Stimulated activated CD4-positive, alpha-beta T cell treated with anti-CD3 and anti-CD28 coated beads, Interleukin-1b, Interleukin-23, amount 100 ng/mL, for 4 hours (primary cell): ENCODE data around the gene MICALL1.

Source experiments
- DNase-seq, 2 donors: peaks; one replicate each; pipeline ENCODE4 v3.0.0-alpha.2; 2020; ENCODE audit warnings: low read depth in 2 of 2

MICALL1 gene

GRCh38 chr22:37906364-37907008 is 389 bp downstream of the MICALL1 start:
- DNase-seq: peak in 1 of 2 donors; percentile 21

DNA sequence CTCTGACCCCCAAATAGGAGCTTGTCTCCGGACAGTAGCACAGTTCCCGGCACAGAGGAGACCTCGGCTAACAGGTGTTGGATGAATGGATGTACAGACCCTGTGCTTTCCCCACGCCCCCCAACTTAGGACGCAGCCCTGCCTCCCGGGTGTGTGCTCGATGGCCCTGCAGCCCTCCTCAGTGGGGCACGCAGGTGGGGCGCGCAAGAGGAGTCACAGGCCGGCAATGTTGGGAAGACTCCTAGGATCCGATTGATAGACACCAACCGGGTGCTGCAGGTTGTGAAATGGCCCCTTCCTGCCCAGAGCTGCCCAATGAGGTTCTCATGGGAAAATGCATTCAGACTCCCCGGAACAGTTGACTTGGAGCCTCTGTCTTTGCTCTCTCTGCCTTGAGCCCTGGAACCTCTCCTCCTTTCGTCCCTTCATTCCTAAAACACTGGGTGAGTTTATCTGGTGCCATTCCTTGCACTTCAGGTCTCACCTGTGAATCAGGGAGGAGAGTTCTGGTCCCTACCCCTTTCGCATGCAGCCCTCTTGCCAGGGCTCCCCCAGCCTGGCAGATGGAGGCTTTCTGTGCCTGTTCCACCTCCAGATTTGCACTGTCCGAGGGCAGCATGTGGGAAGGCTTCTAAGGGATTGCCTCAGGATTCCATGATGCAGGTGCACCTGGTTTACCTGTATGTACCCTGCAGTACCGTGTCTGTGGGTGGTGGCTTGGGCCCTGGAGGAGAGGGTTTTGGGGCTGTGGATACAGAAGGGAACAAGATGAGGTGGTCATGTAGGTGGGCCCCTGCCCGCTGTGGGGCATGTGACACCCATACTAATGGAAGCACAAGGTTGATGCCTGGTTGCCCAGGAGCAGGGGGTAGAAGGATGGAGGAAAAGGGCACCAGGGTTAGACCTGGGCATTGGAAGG is 1.2 kb downstream of the MICALL1 start:
- DNase-seq: no peak

DNA sequence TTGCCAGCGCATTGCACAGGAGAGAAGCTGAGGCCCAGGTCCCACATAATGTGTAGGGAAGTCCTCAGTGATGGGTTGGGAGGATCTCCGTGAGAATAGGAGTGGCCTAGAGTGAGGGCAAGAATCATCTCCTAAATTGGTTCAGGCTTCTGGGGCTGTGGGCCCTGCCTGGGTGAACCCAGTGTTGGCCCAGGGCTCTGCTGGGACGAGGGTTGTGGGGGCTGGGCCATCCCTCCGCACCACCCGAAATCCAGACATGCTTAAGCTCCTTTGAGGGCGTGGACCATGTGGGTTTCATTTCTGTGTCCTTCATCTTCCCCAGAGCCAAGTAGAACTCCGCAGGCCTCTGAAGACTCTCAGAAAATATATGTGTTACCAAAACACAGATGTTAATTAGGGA is 3.7 kb downstream of the MICALL1 start:
- DNase-seq: no peak

DNA sequence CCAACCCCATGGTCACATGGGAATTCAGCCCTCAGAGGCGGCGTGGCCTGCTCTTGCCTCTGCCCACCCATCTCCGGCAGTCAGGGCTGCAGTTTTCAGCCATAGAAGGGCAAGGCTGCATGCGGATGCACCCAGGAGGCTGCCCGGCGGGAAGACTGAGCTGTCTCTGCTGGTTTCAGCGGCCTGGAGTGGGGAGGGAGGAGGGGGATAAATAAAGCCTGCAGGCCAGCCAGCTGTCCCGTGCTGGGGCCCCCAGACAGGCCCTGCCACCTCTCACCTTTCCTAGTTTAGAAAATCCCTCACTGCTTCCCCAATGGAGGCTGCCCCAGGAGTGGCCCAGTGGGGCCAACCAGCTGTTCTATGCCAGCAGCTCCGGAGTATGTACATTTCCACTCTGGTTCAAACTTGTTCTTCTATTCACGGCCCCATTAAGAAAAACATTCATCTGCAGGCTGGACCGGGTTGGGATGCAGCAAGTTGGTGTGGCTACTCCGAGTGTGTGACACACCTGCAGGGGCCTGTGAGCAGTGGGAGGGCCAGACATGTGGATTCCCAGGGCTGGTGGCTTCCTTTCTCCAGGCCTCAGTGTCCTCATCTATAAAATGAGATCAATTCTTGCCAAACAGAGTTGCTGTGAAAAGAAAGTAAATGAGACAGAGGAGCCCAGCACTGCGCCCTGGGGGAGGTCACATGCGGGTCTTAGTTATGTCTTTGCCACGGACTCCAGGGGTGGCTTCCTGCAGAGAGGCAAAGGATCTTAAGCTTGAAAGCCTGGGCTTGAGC is 5.0 kb downstream of the MICALL1 start:
- DNase-seq: no peak

DNA sequence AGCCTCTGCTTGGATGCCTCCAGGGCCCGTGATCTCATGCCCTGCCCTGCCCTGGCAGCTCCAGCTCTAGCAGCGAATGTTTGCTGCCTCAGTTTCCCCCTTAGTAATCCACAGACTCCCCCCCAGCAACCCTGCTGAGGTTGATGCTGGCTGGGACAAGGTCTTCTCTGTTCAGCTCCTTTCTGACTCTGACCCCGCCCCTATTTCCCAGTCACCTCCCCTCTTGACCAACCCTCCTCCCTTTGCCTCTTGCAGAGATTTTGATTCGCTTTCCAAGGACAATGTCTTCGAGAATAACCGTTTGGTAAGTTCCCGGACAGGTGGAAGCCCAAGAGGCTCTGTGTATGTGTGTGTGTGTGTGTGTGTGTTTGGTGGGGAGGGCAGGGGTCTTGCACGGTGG is 5.6 kb downstream of the MICALL1 start:
- no peak for DNase-seq

DNA sequence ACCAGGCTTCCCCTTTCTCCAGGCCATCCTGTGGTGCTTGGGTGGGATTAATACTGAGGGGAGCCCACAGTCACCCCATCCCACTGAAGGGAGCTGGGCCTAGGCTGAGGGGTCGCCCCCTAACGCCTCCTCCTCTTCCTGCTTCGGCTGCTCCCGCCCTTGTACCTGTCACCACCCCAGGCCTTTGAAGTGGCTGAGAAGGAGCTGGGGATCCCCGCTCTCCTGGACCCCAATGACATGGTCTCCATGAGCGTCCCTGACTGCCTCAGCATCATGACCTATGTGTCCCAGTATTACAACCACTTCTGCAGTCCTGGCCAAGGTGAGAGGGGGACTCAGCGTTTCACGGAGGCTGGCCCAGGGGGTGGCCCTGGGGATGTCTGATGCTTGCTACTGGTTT is 6.1 kb downstream of the MICALL1 start:
- DNase-seq: no peak

DNA sequence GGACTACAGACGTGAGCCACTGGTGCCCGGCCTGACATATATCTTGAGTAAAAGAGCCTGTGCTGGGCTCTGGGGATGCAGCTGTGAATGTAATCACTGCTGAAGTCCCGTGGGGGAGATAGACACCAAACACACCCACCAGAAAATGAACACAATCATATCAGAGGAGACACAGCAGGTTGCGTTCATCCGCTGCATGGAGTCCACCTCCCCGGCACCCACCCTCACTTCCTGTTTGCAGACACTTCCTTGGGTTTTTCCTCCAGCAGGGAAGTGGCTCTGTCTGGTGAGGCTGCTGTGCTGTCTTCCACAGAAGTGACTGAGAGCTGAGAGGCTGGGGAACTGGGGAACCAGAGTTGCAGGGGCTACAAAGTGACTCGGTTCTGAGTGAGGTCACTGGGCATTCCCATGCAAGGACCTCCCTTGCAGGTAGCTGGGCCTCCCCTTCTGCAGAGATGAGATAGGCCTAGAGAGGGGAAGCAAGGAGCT is 7.2 kb downstream of the MICALL1 start:
- no peak for DNase-seq

DNA sequence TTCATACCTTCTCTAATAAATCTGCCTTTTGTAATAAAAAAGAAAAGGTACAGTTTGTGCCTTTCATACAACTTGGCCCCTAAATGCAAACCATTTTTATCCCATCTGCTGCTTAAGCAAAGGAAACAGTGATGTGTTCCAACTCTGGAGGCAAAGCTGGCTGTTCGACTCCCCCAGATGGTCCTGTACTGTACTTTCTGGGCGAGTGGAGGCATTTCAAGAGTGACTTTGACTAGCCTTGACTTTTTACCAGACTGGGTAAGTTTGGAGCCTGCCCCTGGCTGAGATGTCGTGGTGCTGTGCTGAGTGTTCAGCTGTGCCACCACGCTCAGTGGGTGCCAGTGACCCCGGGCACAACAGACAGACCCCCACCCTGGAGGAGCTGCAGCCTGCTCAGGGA is 10.2 kb downstream of the MICALL1 start:
- no peak for DNase-seq

DNA sequence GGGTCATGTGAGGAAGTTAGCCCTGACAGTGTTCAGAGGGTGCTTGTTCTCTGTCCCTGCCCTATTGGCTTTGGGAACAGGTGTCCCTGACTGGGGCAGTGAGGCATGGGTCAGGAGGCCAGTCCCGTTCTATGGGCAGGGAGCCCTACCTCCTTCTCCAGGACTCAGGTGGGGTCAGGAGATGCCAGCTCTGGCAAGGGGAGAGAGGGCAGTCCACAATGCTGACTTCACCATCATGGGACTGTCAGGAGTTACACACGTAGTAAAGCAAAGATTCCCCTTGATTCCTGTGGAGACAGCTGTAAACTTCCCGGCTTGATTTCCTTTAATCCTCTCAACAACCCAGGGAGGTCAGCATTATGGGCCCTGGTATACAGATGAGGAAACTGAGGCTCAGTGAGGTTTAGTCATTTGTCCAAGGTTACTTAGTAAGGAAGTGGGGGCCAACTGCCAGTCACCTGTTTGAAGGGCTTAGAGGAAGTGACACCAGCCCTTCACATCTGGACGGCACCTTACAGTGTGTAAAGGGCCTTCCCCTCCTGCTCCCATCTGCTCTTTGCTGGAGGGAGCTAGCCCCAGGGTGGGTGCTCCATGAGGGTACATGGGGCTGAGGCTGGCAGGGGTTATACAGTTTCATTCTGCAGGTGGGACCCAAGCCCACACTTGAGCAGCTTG is 11.9 kb downstream of the MICALL1 start:
- DNase-seq: no peak

DNA sequence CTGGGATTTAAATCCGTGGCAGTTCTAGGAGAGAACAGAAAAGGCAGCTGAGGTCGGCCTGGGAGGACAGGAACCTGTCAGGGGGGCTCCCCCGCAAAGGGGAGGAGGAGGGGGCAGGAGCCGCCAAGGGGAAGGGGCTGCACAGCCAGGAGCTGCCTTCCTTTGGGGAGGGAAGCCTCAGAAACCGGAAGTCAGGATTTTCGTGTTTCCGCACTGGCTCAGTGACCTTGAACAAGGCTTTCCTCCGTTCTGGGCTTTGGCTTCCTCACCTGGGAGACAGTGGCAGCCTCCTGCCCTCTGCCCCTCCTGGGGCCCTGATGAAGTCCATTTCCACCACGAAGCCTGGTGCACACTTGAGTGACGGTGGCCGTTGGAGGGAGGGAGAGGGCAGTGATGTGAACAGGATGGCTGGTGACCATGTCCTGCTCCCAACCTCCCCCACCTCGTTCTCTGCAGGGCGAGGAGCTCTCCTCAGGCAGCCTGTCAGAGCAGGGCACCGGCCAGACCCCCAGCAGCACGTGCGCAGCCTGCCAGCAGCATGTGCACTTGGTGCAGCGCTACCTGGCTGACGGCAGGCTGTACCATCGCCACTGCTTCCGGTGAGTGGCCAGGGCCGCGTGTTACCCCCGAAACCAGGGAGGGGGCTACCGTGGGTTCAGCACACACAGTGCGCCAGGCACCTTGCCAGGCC is 12.6 kb downstream of the MICALL1 start:
- DNase-seq: no peak

GRCh38 chr22:37920126-37920525 is 14.0 kb downstream of the MICALL1 start:
- no peak for DNase-seq

DNA sequence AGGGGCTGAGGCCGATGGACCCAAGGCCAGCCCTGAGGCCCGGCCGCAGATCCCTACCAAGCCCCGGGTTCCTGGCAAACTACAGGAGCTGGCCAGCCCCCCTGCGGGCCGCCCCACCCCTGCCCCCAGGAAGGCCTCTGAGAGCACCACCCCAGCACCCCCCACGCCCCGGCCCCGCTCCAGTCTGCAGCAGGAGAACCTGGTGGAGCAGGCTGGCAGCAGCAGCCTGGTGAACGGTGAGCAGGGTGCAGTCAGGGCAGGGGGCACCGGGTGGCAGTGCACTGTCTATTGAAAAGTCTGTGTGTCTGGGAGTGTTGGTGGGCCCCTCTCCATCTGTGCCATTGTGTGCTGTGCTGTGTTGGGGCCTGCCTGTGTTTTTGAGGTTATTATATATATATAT is 16.1 kb downstream of the MICALL1 start:
- no peak for DNase-seq

DNA sequence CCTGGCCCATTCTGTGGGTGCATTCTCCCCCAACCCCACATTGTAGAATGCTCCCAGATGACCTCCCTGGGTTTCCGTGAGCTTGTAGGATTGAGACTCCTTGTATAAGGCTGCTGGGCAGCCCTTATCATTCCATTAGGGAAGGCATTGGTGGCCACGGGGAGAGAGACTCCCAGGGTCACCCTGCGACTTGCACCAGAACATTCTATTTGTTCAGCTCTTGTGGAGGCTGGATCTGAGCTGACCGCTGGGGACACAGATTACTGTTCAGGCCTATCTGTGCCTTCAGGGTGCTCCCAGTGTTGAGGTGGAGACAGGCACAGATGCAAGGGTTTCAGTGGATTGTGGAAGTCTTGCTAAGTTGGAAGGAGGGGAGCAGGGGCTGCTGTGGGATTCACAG is 17.8 kb downstream of the MICALL1 start:
- DNase-seq: no peak

GRCh38 chr22:37924386-37925065 is 18.4 kb downstream of the MICALL1 start:
- no peak for DNase-seq

- DNase-seq: no peak
These were observed 19.2 kb downstream of the MICALL1 start for GRCh38 chr22:37925330-37925729.

DNA sequence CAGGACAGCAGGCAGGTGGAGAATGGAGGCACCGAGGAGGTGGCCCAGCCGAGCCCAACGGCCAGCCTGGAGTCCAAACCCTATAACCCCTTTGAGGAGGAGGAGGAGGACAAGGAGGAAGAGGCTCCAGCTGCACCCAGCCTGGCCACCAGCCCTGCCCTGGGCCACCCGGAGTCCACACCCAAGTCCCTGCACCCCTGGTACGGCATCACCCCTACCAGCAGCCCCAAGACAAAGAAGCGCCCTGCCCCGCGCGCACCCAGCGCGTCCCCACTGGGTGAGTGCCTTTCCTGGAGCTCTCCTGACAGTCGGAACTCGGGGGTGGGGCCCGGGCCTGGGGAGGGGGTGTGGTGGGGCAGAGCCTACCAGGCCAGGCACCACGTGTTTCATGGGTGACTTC is 19.7 kb downstream of the MICALL1 start:
- DNase-seq: no peak

DNA sequence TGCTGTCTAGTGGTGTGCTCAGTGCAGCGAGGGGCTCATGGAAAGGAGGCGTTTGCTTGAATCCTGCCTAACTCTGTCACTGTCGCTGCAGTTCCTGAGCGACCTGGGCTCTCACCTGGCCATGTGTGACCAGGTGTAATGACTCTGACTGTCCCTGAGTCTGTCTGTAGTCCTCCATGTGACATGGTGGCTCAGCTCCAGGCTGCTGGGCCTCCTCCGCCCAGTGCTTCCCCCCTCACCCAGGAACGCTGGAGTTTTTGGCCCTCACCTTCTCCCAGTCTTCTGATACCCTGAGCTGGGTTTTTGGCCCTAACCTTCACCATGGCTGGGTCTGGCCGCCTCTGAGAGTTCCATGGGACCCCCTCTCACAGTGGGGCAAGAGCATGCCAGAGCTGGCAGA is 20.3 kb downstream of the MICALL1 start:
- no peak for DNase-seq

DNA sequence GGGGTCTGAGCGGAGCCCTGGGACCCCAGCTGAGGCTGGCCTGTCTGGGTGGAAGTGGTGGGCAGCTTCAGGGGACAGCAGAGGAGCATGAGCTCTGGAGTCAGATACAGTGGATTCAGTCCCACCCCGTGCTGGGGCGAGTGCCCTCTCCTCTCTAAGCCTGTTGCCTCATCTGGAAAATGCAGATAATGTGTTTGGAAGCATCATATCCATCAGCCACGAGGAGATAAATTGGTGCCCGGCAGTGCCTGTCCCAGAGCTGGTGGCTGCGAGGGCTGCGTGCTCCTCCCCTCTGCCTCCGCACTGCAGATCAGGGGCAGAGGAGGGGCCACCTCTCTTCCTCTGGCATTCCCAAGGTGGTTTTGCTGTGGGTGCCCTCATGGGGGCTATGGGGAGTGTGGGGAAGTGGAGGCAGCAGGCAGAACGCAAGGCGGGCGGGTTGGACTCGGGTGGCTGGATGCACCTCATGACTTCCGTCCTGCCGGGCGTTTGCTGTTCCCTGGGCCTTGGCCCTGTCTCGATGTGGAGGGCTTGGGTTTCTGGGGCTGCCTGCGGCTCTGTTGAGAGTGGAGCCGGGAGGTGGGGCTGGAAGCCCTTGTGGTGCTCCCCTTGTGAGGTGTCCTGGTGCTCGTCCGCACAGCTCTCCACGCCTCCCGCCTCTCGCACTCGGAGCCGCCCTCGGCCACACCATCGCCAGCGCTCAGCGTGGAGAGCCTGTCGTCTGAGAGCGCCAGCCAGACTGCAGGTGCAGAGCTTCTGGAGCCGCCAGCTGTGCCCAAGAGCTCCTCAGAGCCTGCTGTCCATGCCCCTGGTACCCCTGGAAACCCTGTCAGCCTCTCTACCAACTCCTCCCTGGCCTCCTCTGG is 20.9 kb downstream of the MICALL1 start:
- DNase-seq: no peak

GRCh38 chr22:37927637-37927936 is 21.5 kb downstream of the MICALL1 start:
- no peak for DNase-seq

- DNase-seq: no peak
These were observed 23.3 kb downstream of the MICALL1 start for GRCh38 chr22:37929390-37929789.
